ENCODE results near the gene ARHGAP9. TPM values are rescaled to one million over a fixed set of nuclear protein-coding genes. Genes with fewer than 3 reads are reported as not detected.

Gene ARHGAP9
- total RNA-seq, 1 donor from 2014 or later, result 1.1 TPM

GRCh38 chr12:57435293-57435692 is 44.4 kb downstream of the ARHGAP9 start:
- Histone ChIP-seq H3K27me3 (ENCODE audit: control insufficient read depth, insufficient read depth, low read length) (no peaks in the 10 kb centered on the region), H3K36me3 (ENCODE audit: control insufficient read depth, insufficient read depth, low read length) (no peaks in the 10 kb centered on the region), H3K4me3 (ENCODE audit: low read depth, low read length) (no peak overlapping the region)
- no peak for TF ChIP-seq CTCF (IDR thresholded peaks at IDR 0.05; ENCODE audit: insufficient read depth, low read length, poor library complexity, severe bottlenecking)
- no peak for DNase-seq (ENCODE audit: low read depth)

GRCh38 chr12:57434517-57435223 is 45.0 kb downstream of the ARHGAP9 start, which contains the start of gene INHBC:
Gene INHBC, plus strand, starts transcription at chr12:57434784. Its CDS starts 103 bp downstream, at chr12:57434887.
- DNase-seq (ENCODE audit: low read depth), result no peak
- H3K36me3 ChIP-seq (ENCODE audit: control insufficient read depth, insufficient read depth, low read length), result no peaks in the 10 kb centered on the region
- TF ChIP-seq CTCF (IDR thresholded peaks at IDR 0.05; ENCODE audit: insufficient read depth, low read length, poor library complexity, severe bottlenecking), result no peak
- H3K4me3 ChIP-seq (ENCODE audit: low read depth, low read length), result no peak within 1 kb of the TSS
- H3K27me3 ChIP-seq (ENCODE audit: control insufficient read depth, insufficient read depth, low read length), result no peaks in the 10 kb centered on the region

- no peaks in the 10 kb centered on the region for H3K36me3 ChIP-seq (ENCODE audit: control insufficient read depth, insufficient read depth, low read length)
- DNase-seq (ENCODE audit: low read depth), result no peak
- H3K27me3 ChIP-seq (ENCODE audit: control insufficient read depth, insufficient read depth, low read length), result no peaks in the 10 kb centered on the region
- no peak overlapping the region for H3K4me3 ChIP-seq (ENCODE audit: low read depth, low read length)
- no peak for TF ChIP-seq CTCF (IDR thresholded peaks at IDR 0.05; ENCODE audit: insufficient read depth, low read length, poor library complexity, severe bottlenecking)
Observed at GRCh38 chr12:57433370-57433769, 46.3 kb downstream of the ARHGAP9 start.

- DNase-seq (ENCODE audit: low read depth), result no peak
- no peak overlapping the region for H3K4me3 ChIP-seq (ENCODE audit: low read depth, low read length)
Observed at GRCh38 chr12:57431654-57432188, 47.9 kb downstream of the ARHGAP9 start.

GRCh38 chr12:57430931-57431566 is 48.6 kb downstream of the ARHGAP9 start, which contains the start of gene R3HDM2:
Gene R3HDM2, minus strand, starts transcription at chr12:57431043. Its CDS starts 120,615 bp downstream, at chr12:57310428.
- Histone ChIP-seq H3K27me3 (ENCODE audit: control insufficient read depth, insufficient read depth, low read length) (no peaks in the 10 kb centered on the region), H3K4me3 (ENCODE audit: low read depth, low read length) (peak within 1 kb of the TSS; percentile 63), H3K36me3 (ENCODE audit: control insufficient read depth, insufficient read depth, low read length) (no peaks in the 10 kb centered on the region)
- DNase-seq (ENCODE audit: low read depth), result peak; percentile 60
- no peak for TF ChIP-seq CTCF (IDR thresholded peaks at IDR 0.05; ENCODE audit: insufficient read depth, low read length, poor library complexity, severe bottlenecking)

More at GRCh38 chr12:57431654-57432188, 47.9 kb downstream of the ARHGAP9 start:
- no peak for TF ChIP-seq CTCF (IDR thresholded peaks at IDR 0.05; ENCODE audit: insufficient read depth, low read length, poor library complexity, severe bottlenecking)
- no peaks in the 10 kb centered on the region for H3K36me3 ChIP-seq (ENCODE audit: control insufficient read depth, insufficient read depth, low read length)
- H3K27me3 ChIP-seq (ENCODE audit: control insufficient read depth, insufficient read depth, low read length), result no peaks in the 10 kb centered on the region

Measured in kidney epithelial cell (primary cell).